Stimulated activated CD8-positive, alpha-beta memory T cell treated with anti-CD3 and anti-CD28 coated beads, Interleukin-7, amount 100 ng/mL, for 24 hours (primary cell): ENCODE data around the gene BTBD17.

Experiments used
- DNase-seq: peaks from one replicate; pipeline ENCODE4 v3.0.0-alpha.2; 2020; ENCODE audit warnings: low read depth

Gene BTBD17

GRCh38 chr17:74387365-74388218 is 25.9 kb upstream of the BTBD17 start:
- no peak for DNase-seq

GRCh38 chr17:74386386-74386785 is 24.7 kb upstream of the BTBD17 start:
- no peak for DNase-seq

- DNase-seq, result no peak
Measured at GRCh38 chr17:74385201-74385600, 23.5 kb upstream of the BTBD17 start.

GRCh38 chr17:74383141-74383540 is 21.5 kb upstream of the BTBD17 start:
- no peak for DNase-seq

- no peak for DNase-seq
Measured at GRCh38 chr17:74380959-74381808, 19.5 kb upstream of the BTBD17 start.

GRCh38 chr17:74380086-74380958 is 18.7 kb upstream of the BTBD17 start:
- no peak for DNase-seq

GRCh38 chr17:74379495-74380085 is 17.9 kb upstream of the BTBD17 start:
- peak; percentile 95 for DNase-seq

GRCh38 chr17:74374858-74375257 is 13.2 kb upstream of the BTBD17 start:
- DNase-seq, result no peak

- no peak for DNase-seq
Measured at GRCh38 chr17:74373838-74374606, 12.4 kb upstream of the BTBD17 start.

- DNase-seq, result no peak
Measured at GRCh38 chr17:74372426-74372825, 10.8 kb upstream of the BTBD17 start.

- DNase-seq, result no peak
Measured at GRCh38 chr17:74371653-74372147, 10.0 kb upstream of the BTBD17 start.

GRCh38 chr17:74369665-74370490 is 8.2 kb upstream of the BTBD17 start:
- DNase-seq, result no peak

GRCh38 chr17:74369221-74369620 is 7.6 kb upstream of the BTBD17 start:
- peak; percentile 42 for DNase-seq

- peak; percentile 55 for DNase-seq
Measured at GRCh38 chr17:74368341-74369081, 6.8 kb upstream of the BTBD17 start.

- DNase-seq, result no peak
Measured at GRCh38 chr17:74367206-74367605, 5.5 kb upstream of the BTBD17 start, which contains the start of gene GPR142. Gene GPR142 (plus strand): TSS chr17:74367506. CDS start chr17:74369541, 2,035 bp downstream.

- DNase-seq, result no peak
Measured at GRCh38 chr17:74362810-74363498, 1.3 kb upstream of the BTBD17 start.

- no peak for DNase-seq
Measured at GRCh38 chr17:74362069-74362405, 369 bp upstream of the BTBD17 start.

GRCh38 chr17:74360899-74361229 is 804 bp downstream of the BTBD17 start:
- no peak for DNase-seq

GRCh38 chr17:74359916-74360315 is 1.8 kb downstream of the BTBD17 start:
- no peak for DNase-seq
